Measurements from ENCODE around the gene TMEM185B.

The TMEM185B gene

DNA sequence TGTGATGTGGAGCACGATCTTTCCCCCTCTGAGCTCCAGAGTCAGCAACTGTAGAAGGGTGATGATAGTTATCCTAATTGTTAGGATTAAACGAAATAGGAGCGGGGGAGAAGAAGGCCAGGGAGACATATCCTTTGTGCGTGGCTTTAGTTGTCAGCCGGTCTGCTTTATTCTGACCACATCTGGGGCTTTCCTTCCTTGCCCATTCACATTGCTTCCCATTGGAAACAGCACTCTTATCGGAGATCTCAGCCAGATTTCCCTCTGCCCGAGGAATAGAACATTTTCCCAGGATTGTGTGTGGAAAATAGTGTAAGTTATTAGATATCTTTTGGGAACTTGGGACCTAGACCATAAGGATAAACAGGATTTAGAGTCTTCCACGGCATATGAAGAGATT lies 31.0 kb upstream of the TMEM185B start:
- Histone ChIP-seq H3K27ac (ENCODE audit: low read length) (no peak overlapping the region), H3K4me1 (ENCODE audit: low read length) (peaks cover 26% of the 10 kb centered on the region), H3K4me2 (ENCODE audit: low read depth, low read length) (peak overlapping the region; percentile 87; the same call in 1 of the 2 replicates), H3K9me2 (replicated peaks; ENCODE audit: insufficient read depth, low read length) (no peaks in the 10 kb centered on the region), H3F3A (ENCODE audit: insufficient read depth, low read length) (no peaks in the 10 kb centered on the region), H3K79me2 (ENCODE audit: low read length) (peaks cover 47% of the 10 kb centered on the region), H2AFZ (ENCODE audit: low read length) (no peak overlapping the region), H3K9me3 (replicated peaks; ENCODE audit: insufficient read depth, low read length) (no peaks in the 10 kb centered on the region), H3K27me3 (replicated peaks; ENCODE audit: insufficient read depth, low read length) (peaks cover 9% of the 10 kb centered on the region; the same call in 1 of the 2 replicates), H3K4me3 (ENCODE audit: low read length) (no peak overlapping the region), H3K9ac (ENCODE audit: low read length) (no peak overlapping the region), H3K36me3 (replicated peaks; ENCODE audit: insufficient read depth, low read length) (no peaks in the 10 kb centered on the region), H4K20me1 (ENCODE audit: insufficient read depth, low read length) (no peaks in the 10 kb centered on the region)
- TF ChIP-seq EZH2 (optimal IDR thresholded peaks at IDR 0.05; ENCODE audit: low read depth, low read length): no peak
- TF ChIP-seq, protein P1, sequence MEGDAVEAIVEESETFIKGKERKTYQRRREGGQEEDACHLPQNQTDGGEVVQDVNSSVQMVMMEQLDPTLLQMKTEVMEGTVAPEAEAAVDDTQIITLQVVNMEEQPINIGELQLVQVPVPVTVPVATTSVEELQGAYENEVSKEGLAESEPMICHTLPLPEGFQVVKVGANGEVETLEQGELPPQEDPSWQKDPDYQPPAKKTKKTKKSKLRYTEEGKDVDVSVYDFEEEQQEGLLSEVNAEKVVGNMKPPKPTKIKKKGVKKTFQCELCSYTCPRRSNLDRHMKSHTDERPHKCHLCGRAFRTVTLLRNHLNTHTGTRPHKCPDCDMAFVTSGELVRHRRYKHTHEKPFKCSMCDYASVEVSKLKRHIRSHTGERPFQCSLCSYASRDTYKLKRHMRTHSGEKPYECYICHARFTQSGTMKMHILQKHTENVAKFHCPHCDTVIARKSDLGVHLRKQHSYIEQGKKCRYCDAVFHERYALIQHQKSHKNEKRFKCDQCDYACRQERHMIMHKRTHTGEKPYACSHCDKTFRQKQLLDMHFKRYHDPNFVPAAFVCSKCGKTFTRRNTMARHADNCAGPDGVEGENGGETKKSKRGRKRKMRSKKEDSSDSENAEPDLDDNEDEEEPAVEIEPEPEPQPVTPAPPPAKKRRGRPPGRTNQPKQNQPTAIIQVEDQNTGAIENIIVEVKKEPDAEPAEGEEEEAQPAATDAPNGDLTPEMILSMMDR (IDR thresholded peaks at IDR 0.05; ENCODE audit: low read length): no peak
- TF ChIP-seq EZH2phosphoT487 (IDR thresholded peaks at IDR 0.05; ENCODE audit: low read length): no peak
- no peak for DNase-seq

GRCh38 chr2:120253021-120253882 lies 30.1 kb upstream of the TMEM185B start:
- H3K4me3 ChIP-seq (ENCODE audit: low read length): peak overlapping the region; percentile 91
- no peaks in the 10 kb centered on the region for H3K36me3 ChIP-seq (replicated peaks; ENCODE audit: insufficient read depth, low read length)
- H3F3A ChIP-seq (ENCODE audit: insufficient read depth, low read length): no peaks in the 10 kb centered on the region
- H3K4me2 ChIP-seq (ENCODE audit: low read depth, low read length): peak overlapping the region; percentile 87
- no peak for DNase-seq
- H2AFZ ChIP-seq (ENCODE audit: low read length): peak overlapping the region; percentile 81
- H3K9me2 ChIP-seq (replicated peaks; ENCODE audit: insufficient read depth, low read length): no peaks in the 10 kb centered on the region
- H4K20me1 ChIP-seq (ENCODE audit: insufficient read depth, low read length): no peaks in the 10 kb centered on the region
- TF ChIP-seq, protein P1 (IDR thresholded peaks at IDR 0.05; ENCODE audit: low read length): no peak
- no peak for TF ChIP-seq EZH2 (optimal IDR thresholded peaks at IDR 0.05; ENCODE audit: low read depth, low read length)
- TF ChIP-seq EZH2phosphoT487 (IDR thresholded peaks at IDR 0.05; ENCODE audit: low read length): no peak
- no peaks in the 10 kb centered on the region for H3K9me3 ChIP-seq (replicated peaks; ENCODE audit: insufficient read depth, low read length)
- H3K27ac ChIP-seq (ENCODE audit: low read length): peak overlapping the region; percentile 12; the same call in 1 of the 2 replicates
- H3K9ac ChIP-seq (ENCODE audit: low read length): peak overlapping the region; percentile 67
- H3K79me2 ChIP-seq (ENCODE audit: low read length): peaks cover 43% of the 10 kb centered on the region
- peaks cover 25% of the 10 kb centered on the region for H3K4me1 ChIP-seq (ENCODE audit: low read length)
- H3K27me3 ChIP-seq (replicated peaks; ENCODE audit: insufficient read depth, low read length): peaks cover 9% of the 10 kb centered on the region; the same call in 1 of the 2 replicates

GRCh38 chr2:120252225-120253020 lies 29.2 kb upstream of the TMEM185B start, which contains the start of gene RALB:
Gene RALB, plus strand, starts transcription at chr2:120252852. Its CDS starts 25,813 bp downstream, at chr2:120278665.
- DNase-seq: peak; percentile 98
- Histone ChIP-seq H3K27ac (ENCODE audit: low read length) (peak within 1 kb of the TSS; percentile 12; the same call in 1 of the 2 replicates), H3K27me3 (replicated peaks; ENCODE audit: insufficient read depth, low read length) (peaks cover 9% of the 10 kb centered on the region; the same call in 1 of the 2 replicates), H3K9me2 (replicated peaks; ENCODE audit: insufficient read depth, low read length) (no peaks in the 10 kb centered on the region), H3K79me2 (ENCODE audit: low read length) (peaks cover 35% of the 10 kb centered on the region), H3K4me2 (ENCODE audit: low read depth, low read length) (peak within 1 kb of the TSS; percentile 87), H3K9me3 (replicated peaks; ENCODE audit: insufficient read depth, low read length) (no peaks in the 10 kb centered on the region), H3K9ac (ENCODE audit: low read length) (peak within 1 kb of the TSS; percentile 67), H3K4me1 (ENCODE audit: low read length) (peaks cover 16% of the 10 kb centered on the region), H3K4me3 (ENCODE audit: low read length) (peak within 1 kb of the TSS; percentile 91), H3F3A (ENCODE audit: insufficient read depth, low read length) (no peaks in the 10 kb centered on the region), H2AFZ (ENCODE audit: low read length) (peak within 1 kb of the TSS; percentile 97), H3K36me3 (replicated peaks; ENCODE audit: insufficient read depth, low read length) (no peaks in the 10 kb centered on the region), H4K20me1 (ENCODE audit: insufficient read depth, low read length) (no peaks in the 10 kb centered on the region)
- TF ChIP-seq EZH2 (optimal IDR thresholded peaks at IDR 0.05; ENCODE audit: low read depth, low read length): no peak
- TF ChIP-seq, protein P1 (IDR thresholded peaks at IDR 0.05; ENCODE audit: low read length): no peak
- no peak for TF ChIP-seq EZH2phosphoT487 (IDR thresholded peaks at IDR 0.05; ENCODE audit: low read length)
